ENCODE results near the gene ITGAD. TPM values are rescaled to one million over a fixed set of nuclear protein-coding genes. Genes with fewer than 3 reads are reported as not detected.

Gene ITGAD
- polyA plus RNA-seq, 1 of the 3 experiments (the other 2 are of a cell fraction), result not detected

GRCh38 chr16:31439519-31439918 is 46.4 kb downstream of the ITGAD start (continued):
- TF ChIP-seq SMC3 (IDR thresholded peaks at IDR 0.05; ENCODE audit: low read depth, low read length), result no peak
- no peak for TF ChIP-seq RCOR1 (IDR thresholded peaks at IDR 0.05; ENCODE audit: low read length)

GRCh38 chr16:31440516-31441184 is 47.5 kb downstream of the ITGAD start:
- POLR2A ChIA-PET, result interaction anchor here (0.8 kb wide), 1 partner anchor 261 kb away, joined by 4 read pairs; the partner anchor contains the start of gene FUS
- TF ChIP-seq POLR2AphosphoS5 (IDR thresholded peaks at IDR 0.05; ENCODE audit: low read depth, low read length), result no peak
- TF ChIP-seq MXI1 (IDR thresholded peaks at IDR 0.05; ENCODE audit: low read depth, low read length), result no peak
- TF ChIP-seq TAF1 (IDR thresholded peaks at IDR 0.05; ENCODE audit: borderline replicate concordance, low read depth, low read length), result no peak
- no peak for TF ChIP-seq ZBTB33 (IDR thresholded peaks at IDR 0.05; ENCODE audit: borderline replicate concordance, low read depth)
- no peak for TF ChIP-seq EZH2phosphoT487 (IDR thresholded peaks at IDR 0.05; ENCODE audit: borderline replicate concordance, low read depth)
- TF ChIP-seq PBX3 (IDR thresholded peaks at IDR 0.05), result no peak
- TF ChIP-seq JUND (IDR thresholded peaks at IDR 0.05), result no peak
- TF ChIP-seq RXRA (IDR thresholded peaks at IDR 0.05; ENCODE audit: borderline replicate concordance, low read depth), result no peak
- TF ChIP-seq EP300 (IDR thresholded peaks at IDR 0.05; ENCODE audit: borderline replicate concordance in 1 of 2, low read depth in 1 of 2, low read length in 1 of 2), result no peak
- no peak for TF ChIP-seq SIN3A (IDR thresholded peaks at IDR 0.05; ENCODE audit: borderline replicate concordance, low read depth, low read length)
- TF ChIP-seq MAX (IDR thresholded peaks at IDR 0.05; ENCODE audit: low read depth), result no peak
- no peak for TF ChIP-seq FOXJ3 (CRISPR knock-in tag; IDR thresholded peaks at IDR 0.05)
- no peak for TF ChIP-seq YY1 (IDR thresholded peaks at IDR 0.05; ENCODE audit: low read depth)
- TF ChIP-seq ELF1 (IDR thresholded peaks at IDR 0.05), result no peak
- DNase-seq, result no peak

More at GRCh38 chr16:31440516-31441184, 47.5 kb downstream of the ITGAD start:
- Histone ChIP-seq H2AFZ (ENCODE audit: low read depth) (no peak overlapping the region), H3K9me3 (no peaks in the 10 kb centered on the region), H3K4me3 (ENCODE audit: low read depth in 2 of 2, low read length in 1 of 2) (no peak overlapping the region), H3K4me1 (ENCODE audit: control insufficient read depth in 1 of 2, insufficient read depth in 2 of 2, low read depth in 1 of 2, low read length in 1 of 2) (peaks cover 0 to 5% of the 10 kb centered on the region in 2 experiments; a peak in 1 of 4 replicates), H3K27me3 (ENCODE audit: insufficient read depth) (no peaks in the 10 kb centered on the region), H3K9me2 (no peaks in the 10 kb centered on the region), H3K9ac (no peak overlapping the region), H3K27ac (ENCODE audit: low read depth in 2 of 2, low read length in 1 of 2) (peak overlapping the region in 1 of 2 experiments; percentile 51; a peak in 1 of 4 replicates), H4K20me1 (ENCODE audit: insufficient read depth) (no peaks in the 10 kb centered on the region), H3K4me2 (no peak overlapping the region), H3K79me2 (ENCODE audit: insufficient read depth) (no peaks in the 10 kb centered on the region), H3K36me3 (replicated peaks in 1 of 2; ENCODE audit: control insufficient read depth in 1 of 2, insufficient read depth in 2 of 2, low read length in 1 of 2) (no peaks in the 10 kb centered on the region), H3F3A (replicated peaks; ENCODE audit: insufficient read depth) (peaks cover 24% of the 10 kb centered on the region)
- CTCF ChIA-PET, result interaction anchor here (0.8 to 6.7 kb wide), 6 partner anchors 9 to 456 kb away, joined by 3 to 80 read pairs (median 10); partner anchors contain the start of genes ARMC5, COX6A2 and HSD3B7
- WGBS (ENCODE audit: low lambda C conversion rate), result 74% methylated on average over 4 of the region's 4 CpGs

All from SK-N-SH (cell line).